HepG2 (cell line): ENCODE data around the gene STX4. TPM values are rescaled to one million over a fixed set of nuclear protein-coding genes. Genes with fewer than 3 reads are reported as not detected.
A peak's percentile ranks its signal among the peaks of the same experiment; 100 is the strongest.

Source experiments
- BORCS8-MEF2B ChIP-seq: sonication (generic); formaldehyde crosslinking; IDR thresholded peaks from 2 replicates; pipeline ENCODE4 v1.8.0; 2022; ENCODE audit warnings: mild to moderate bottlenecking, missing genetic modification reagents
- GATAD1 ChIP-seq: IDR thresholded peaks from 2 replicates; pipeline ENCODE4 v1.6.1; 2016; ENCODE audit warnings: missing genetic modification reagents, missing compliant biosample characterization
- KDM5A ChIP-seq: fragments of 200-600 bp; sonication (generic); IDR thresholded peaks from 2 replicates; pipeline ENCODE4 v1.7.0; 2018; ENCODE audit warnings: antibody characterized with exemption, mild to moderate bottlenecking, low read length, borderline replicate concordance
- KDM5B ChIP-seq: sonication (generic); formaldehyde crosslinking; IDR thresholded peaks from 2 replicates; pipeline ENCODE4 v1.4.0; 2020; ENCODE audit warnings: missing genetic modification reagents, mild to moderate bottlenecking, borderline replicate concordance
- MED13 ChIP-seq: sonication (generic); formaldehyde crosslinking; IDR thresholded peaks from 2 replicates; pipeline ENCODE4 v1.5.0; 2020; ENCODE audit warnings: missing genetic modification reagents
- PLSCR1 ChIP-seq: sonication (generic); formaldehyde crosslinking; IDR thresholded peaks from 2 replicates; pipeline ENCODE4 v1.5.0; 2020; ENCODE audit warnings: missing genetic modification reagents, mild to moderate bottlenecking, borderline replicate concordance
- TEF ChIP-seq: sonication (generic); formaldehyde crosslinking; IDR thresholded peaks from 2 replicates; pipeline ENCODE4 v1.5.0; 2020; ENCODE audit warnings: missing genetic modification reagents
- THRA ChIP-seq: sonication (generic); formaldehyde crosslinking; IDR thresholded peaks from 2 replicates; pipeline ENCODE4 v1.4.0; 2020; ENCODE audit warnings: missing genetic modification reagents, borderline replicate concordance
- ZBTB25 ChIP-seq: IDR thresholded peaks from 2 replicates; pipeline ENCODE4 v1.6.1; 2018; ENCODE audit warnings: missing genetic modification reagents
- ZBTB37 ChIP-seq: sonication (generic); formaldehyde crosslinking; IDR thresholded peaks from 2 replicates; pipeline ENCODE4 v1.4.0; 2020; ENCODE audit warnings: mild to moderate bottlenecking, missing genetic modification reagents
- ZNF251 ChIP-seq: sonication (generic); formaldehyde crosslinking; IDR thresholded peaks from 2 replicates; pipeline ENCODE4 v1.9.0; 2021; ENCODE audit warnings: mild to moderate bottlenecking, missing genetic modification reagents
- ZNF274 ChIP-seq: sonication (generic); formaldehyde crosslinking; IDR thresholded peaks from 2 replicates; pipeline ENCODE4 v1.5.1; 2020; ENCODE audit warnings: mild to moderate bottlenecking, missing genetic modification reagents
- ZNF275 ChIP-seq: sonication (generic); formaldehyde crosslinking; IDR thresholded peaks from 2 replicates; pipeline ENCODE4 v1.8.0; 2022; ENCODE audit warnings: missing genetic modification reagents, mild to moderate bottlenecking, inconsistent platforms, borderline replicate concordance
- ZNF550 ChIP-seq: sonication (generic); formaldehyde crosslinking; IDR thresholded peaks from 2 replicates; pipeline ENCODE4 v1.4.0; 2020; ENCODE audit warnings: mild to moderate bottlenecking, missing genetic modification reagents, borderline replicate concordance
- ZNF687 ChIP-seq: sonication (generic); formaldehyde crosslinking; IDR thresholded peaks from 2 replicates; pipeline ENCODE4 v1.5.1; 2020; ENCODE audit warnings: mild to moderate bottlenecking, missing genetic modification reagents, moderate library complexity
- polyA plus RNA-seq, 8 experiments: library from polyadenylated mRNA; depleted of rRNA in 3 of 8; stranded (reverse) in 7 of 8; unstranded in 1 of 8; fragments of >200 nt; fragmentation: Illumina TruSeq in 4 of 8; extraction: Trizol in 4 of 8; gene quantifications; 2 replicates each; pipeline versions ENCODE4 v1.2.1 to v1.2.3, GENCODE V29; 2011 to 2016; ENCODE audit warnings: low read depth in 4 of 8, missing spikeins in 1 of 8, mixed read lengths in 1 of 8; ENCODE audit not compliant: insufficient read depth in 1 of 8
- total RNA-seq, 5 experiments: library from RNA; depleted of rRNA; stranded (reverse); fragments of >200 nt; fragmentation: Illumina TruSeq; extraction: Trizol; gene quantifications; 2 replicates each; pipeline ENCODE4 v1.2.3, GENCODE V29; 2016; ENCODE audit warnings: low read depth in 1 of 5

The STX4 gene
- total and polyA plus RNA-seq, 2 of the 13 experiments (the other 11 are each of a cell fraction or from before 2014, with no cell fraction given), result 29.2 to 34.6 TPM

GRCh38 chr16:31073142-31073969 is 40.0 kb downstream of the STX4 start (continued):
- peak; percentile 78 for TF ChIP-seq ZNF687 (CRISPR knock-in tag)
- no peak for TF ChIP-seq ZNF251 (CRISPR knock-in tag)
- no peak; the same call in 1 of the 2 replicates for TF ChIP-seq PLSCR1 (CRISPR knock-in tag)
- peak; percentile 7; the same call in 1 of the 2 replicates for TF ChIP-seq TEF
- TF ChIP-seq MED13 (CRISPR knock-in tag), result peak; percentile 84
- TF ChIP-seq ZBTB25, result peak; percentile 35; the same call in 1 of the 2 replicates
- no peak for TF ChIP-seq ZNF274
- no peak for TF ChIP-seq GATAD1 (CRISPR knock-in tag)
- TF ChIP-seq ZNF550 (CRISPR knock-in tag), result no peak
- no peak for TF ChIP-seq ZBTB37
- peak; percentile 56; the same call in 1 of the 2 replicates for TF ChIP-seq ZNF275
- TF ChIP-seq KDM5A, result no peak
- 0 out of 2 replicates have a peak, but pooled peaks have one; percentile 13 for TF ChIP-seq THRA (CRISPR knock-in tag)
- no peak for TF ChIP-seq BORCS8-MEF2B (CRISPR knock-in tag)
- TF ChIP-seq KDM5B, result peak; percentile 4; the same call in 1 of the 2 replicates
